Endodermal cell (in vitro differentiated cells): ENCODE data around the gene STX1B. TPM values are rescaled to one million over a fixed set of nuclear protein-coding genes. Genes with fewer than 3 reads are reported as not detected.
"Not testable (repeated sequence)": the region's sequence is repeated elsewhere in the genome, so short reads cannot be mapped to it uniquely, and the experiment has no call there.

ENCODE experiments used
- DNase-seq: peaks from one replicate; pipeline ENCODE4 v3.0.0-alpha.2; 2017
- H3K27ac ChIP-seq: 2 replicates; pipeline ENCODE4 v1.5.1; 2013; ENCODE audit warnings: mild to moderate bottlenecking, low read depth, low read length, moderate library complexity
- H3K27me3 ChIP-seq: 2 replicates; pipeline ENCODE4 v1.6.1; 2013; ENCODE audit warnings: mild to moderate bottlenecking, low read length, moderate library complexity; ENCODE audit not compliant: insufficient read depth, control insufficient read depth, poor library complexity, severe bottlenecking
- H3K36me3 ChIP-seq: 2 replicates; pipeline ENCODE4 v1.7.0; 2013; ENCODE audit warnings: mild to moderate bottlenecking, low read length, moderate library complexity; ENCODE audit not compliant: control insufficient read depth, insufficient read depth
- H3K4me1 ChIP-seq: one replicate; pipeline ENCODE4 v1.7.0; 2013; ENCODE audit warnings: low read length; ENCODE audit not compliant: control insufficient read depth, insufficient read depth
- H3K4me3 ChIP-seq: 2 replicates; pipeline ENCODE4 v1.5.1; 2013; ENCODE audit warnings: mild to moderate bottlenecking, low read length, moderate library complexity
- H3K9ac ChIP-seq: 2 replicates; pipeline ENCODE4 v1.6.1; 2013; ENCODE audit warnings: mild to moderate bottlenecking, low read length, moderate library complexity; ENCODE audit not compliant: poor library complexity, severe bottlenecking; ENCODE audit errors: extremely low read depth
- H3K9me3 ChIP-seq: 2 replicates; pipeline ENCODE4 v1.6.1; 2013; ENCODE audit warnings: mild to moderate bottlenecking, low read length, moderate library complexity; ENCODE audit not compliant: control insufficient read depth
- H3K27ac Mint-ChIP-seq: 2 replicates; pipeline ENCODE4 v1.8.0; 2020; ENCODE audit warnings: mixed read lengths
- H3K27me3 Mint-ChIP-seq: 2 replicates; pipeline ENCODE4 v1.8.0; 2021; ENCODE audit warnings: mild to moderate bottlenecking, mixed read lengths; ENCODE audit not compliant: insufficient read depth
- H3K36me3 Mint-ChIP-seq: 2 replicates; pipeline ENCODE4 v1.8.0; 2020; ENCODE audit warnings: low read depth, mixed read lengths
- H3K4me1 Mint-ChIP-seq: 2 replicates; pipeline ENCODE4 v1.8.0; 2020; ENCODE audit warnings: mixed read lengths
- H3K4me3 Mint-ChIP-seq: 2 replicates; pipeline ENCODE4 v1.8.0; 2020; ENCODE audit warnings: mild to moderate bottlenecking, moderate library complexity, mixed read lengths
- H3K9me3 Mint-ChIP-seq: 2 replicates; pipeline ENCODE4 v1.8.0; 2020; ENCODE audit warnings: mild to moderate bottlenecking, mixed read lengths
- CTCF ChIP-seq: fragments of 200-600 bp; sonication (generic); conservative IDR thresholded peaks from 2 replicates; pipeline ENCODE4 v1.5.0; 2021; ENCODE audit warnings: antibody characterized with exemption, mild to moderate bottlenecking
- WGBS, 2 experiments: methylation state at CpG; one replicate each; pipeline versions ENCODE4 v1.1.5 to v1.1.7; 2013; ENCODE audit warnings: missing lambda C conversion rate in 2 of 2, mixed read lengths in 1 of 2; ENCODE audit not compliant: insufficient coverage in 1 of 2, insufficient read length in 1 of 2; 5-methylcytosine and 5-hydroxymethylcytosine counted together
- total RNA-seq, 2 donors: library from RNA; stranded (reverse); fragmentation: NEBNext Ultra II Directional in 1 of 2; extraction: Animal tissue kit (Norgen Biotek cat#: 25700) in 1 of 2; gene quantifications; 2 replicates in 1 of 2; 3 replicates in 1 of 2; pipeline ENCODE4 v1.2.1, GENCODE V29; 2021

Gene STX1B
- total RNA-seq, 2 donors from 2014 or later, result 3.2 to 7.0 TPM

- peaks cover 80% of the 10 kb centered on the region for H3K36me3 ChIP-seq
- peak; percentile 93 for DNase-seq
- no peaks in the 10 kb centered on the region for H3K9me3 ChIP-seq
- H3K27ac ChIP-seq, result no peak overlapping the region
- WGBS, 2 experiments, result 36 to 38% methylated on average over 11 to 15 of the region's 15 CpGs
- peak overlapping the region; percentile 52 for H3K27ac Mint-ChIP-seq
- H3K4me1 Mint-ChIP-seq, result peaks cover 3% of the 10 kb centered on the region
- H3K4me3 Mint-ChIP-seq, result no peak overlapping the region
- no peaks in the 10 kb centered on the region for H3K27me3 Mint-ChIP-seq
- TF ChIP-seq CTCF, result peak; percentile 88
- no peaks in the 10 kb centered on the region for H3K27me3 ChIP-seq
- no peaks in the 10 kb centered on the region for H3K9me3 Mint-ChIP-seq
- H3K4me1 ChIP-seq, result peaks cover 6% of the 10 kb centered on the region
- H3K36me3 Mint-ChIP-seq, result peaks cover 68% of the 10 kb centered on the region
- no peak overlapping the region for H3K9ac ChIP-seq
- H3K4me3 ChIP-seq, result no peak overlapping the region
Measured at GRCh38 chr16:30941600-30942425, 68.6 kb downstream of the STX1B start.

- H3K36me3 Mint-ChIP-seq, result peaks cover 71% of the 10 kb centered on the region
- 92 to 95% methylated on average over 8 of the region's 8 CpGs for WGBS, 2 experiments
Measured at GRCh38 chr16:30939571-30939970, 70.9 kb downstream of the STX1B start.

More at GRCh38 chr16:30939571-30939970, 70.9 kb downstream of the STX1B start:
- H3K9me3 Mint-ChIP-seq, DNase-seq, H3K4me3 ChIP-seq, H3K9me3 ChIP-seq, H3K4me1 ChIP-seq, H3K9ac ChIP-seq, H3K27me3 ChIP-seq, H3K27ac ChIP-seq, H3K4me3 Mint-ChIP-seq, H3K27me3 Mint-ChIP-seq, H3K4me1 Mint-ChIP-seq: not testable (repeated sequence)
- H3K36me3 ChIP-seq, result peaks cover 82% of the 10 kb centered on the region
- H3K27ac Mint-ChIP-seq, result peak overlapping the region; percentile 35

Other genes starting within 250 kb of the STX1B start
- gene CFAP119, start 248.6 kb downstream of the STX1B start, total RNA-seq, result 10 to 100 TPM in 1 of 2 donors, 1 to 10 TPM in 1; 6.9 to 12.6 TPM
- gene RNF40, start 248.3 kb downstream of the STX1B start, total RNA-seq, result 10 to 100 TPM; 88.4 to 95.8 TPM
- gene ZNF629, start 223.4 kb downstream of the STX1B start, total RNA-seq, result 10 to 100 TPM; 31.8 to 33.3 TPM
- 10 to 100 TPM; 64.7 to 67.6 TPM for gene BCL7C, start 116.6 kb downstream of the STX1B start, total RNA-seq
- gene CTF1, start 114.0 kb downstream of the STX1B start, total RNA-seq, result 1 to 10 TPM; 3.1 to 3.3 TPM
- gene FBXL19, start 87.1 kb downstream of the STX1B start, total RNA-seq, result 10 to 100 TPM; 74.0 to 84.3 TPM
- 10 to 100 TPM; 16.9 to 17.7 TPM for gene ORAI3, start 61.6 kb downstream of the STX1B start, total RNA-seq
- 10 to 100 TPM; 23.8 to 25.0 TPM for gene SETD1A, start 52.9 kb downstream of the STX1B start, total RNA-seq
- 1 to 10 TPM; 4.1 to 4.8 TPM for gene HSD3B7, start 25.4 kb downstream of the STX1B start, total RNA-seq
- gene STX4, start 22.9 kb upstream of the STX1B start, total RNA-seq, result 10 to 100 TPM; 34.4 to 37.6 TPM
- gene ZNF668, start 63.6 kb upstream of the STX1B start, total RNA-seq, result 10 to 100 TPM; 11.2 to 12.6 TPM
- gene ZNF646, start 63.8 kb upstream of the STX1B start, total RNA-seq, result 10 to 100 TPM; 24.9 to 29.2 TPM
- 1 to 10 TPM; 1.7 to 2.8 TPM for gene PRSS53, start 78.3 kb upstream of the STX1B start, total RNA-seq
- 10 to 100 TPM; 53.7 to 63.0 TPM for gene VKORC1, start 84.2 kb upstream of the STX1B start, total RNA-seq
- 10 to 100 TPM; 47.0 to 57.7 TPM for gene BCKDK, start 97.7 kb upstream of the STX1B start, total RNA-seq
- gene KAT8, start 107.0 kb upstream of the STX1B start, total RNA-seq, result 10 to 100 TPM; 51.0 to 55.8 TPM
- gene PRSS8, start 125.1 kb upstream of the STX1B start, total RNA-seq, result 10 to 100 TPM; 79.7 to 80.1 TPM
- under 1 TPM; 0.22 to 0.71 TPM for gene PRSS36, start 139.4 kb upstream of the STX1B start, total RNA-seq
- gene FUS, start 169.5 kb upstream of the STX1B start, total RNA-seq, result 100 to 1,000 TPM; 698 to 827 TPM
- gene PYCARD, start 192.1 kb upstream of the STX1B start, total RNA-seq, result 10 to 100 TPM; 26.3 to 29.8 TPM
- gene TRIM72, start 203.5 kb upstream of the STX1B start, total RNA-seq, result under 1 TPM; 0.15 to 0.20 TPM
- gene PYDC1, start 206.5 kb upstream of the STX1B start, total RNA-seq, result not detected
- gene ITGAM, start 249.3 kb upstream of the STX1B start, total RNA-seq, result under 1 TPM; 0.57 to 0.69 TPM